Stimulated activated CD4-positive, alpha-beta T cell treated with anti-CD3 and anti-CD28 coated beads, TNF-alpha, amount 100 ng/mL, for 24 hours (primary cell): ENCODE measurements around the gene RRP8.

Source experiments
- DNase-seq, 3 experiments: peaks; one replicate each; pipeline ENCODE4 v3.0.0-alpha.2; 2020; ENCODE audit warnings: low read depth in 3 of 3

RRP8 gene

GRCh38 chr11:6632116-6633073, 29.0 kb upstream of the RRP8 start:
- no peak for DNase-seq

- DNase-seq: no peak
Observed at GRCh38 chr11:6631361-6631890, 28.0 kb upstream of the RRP8 start.

DNA sequence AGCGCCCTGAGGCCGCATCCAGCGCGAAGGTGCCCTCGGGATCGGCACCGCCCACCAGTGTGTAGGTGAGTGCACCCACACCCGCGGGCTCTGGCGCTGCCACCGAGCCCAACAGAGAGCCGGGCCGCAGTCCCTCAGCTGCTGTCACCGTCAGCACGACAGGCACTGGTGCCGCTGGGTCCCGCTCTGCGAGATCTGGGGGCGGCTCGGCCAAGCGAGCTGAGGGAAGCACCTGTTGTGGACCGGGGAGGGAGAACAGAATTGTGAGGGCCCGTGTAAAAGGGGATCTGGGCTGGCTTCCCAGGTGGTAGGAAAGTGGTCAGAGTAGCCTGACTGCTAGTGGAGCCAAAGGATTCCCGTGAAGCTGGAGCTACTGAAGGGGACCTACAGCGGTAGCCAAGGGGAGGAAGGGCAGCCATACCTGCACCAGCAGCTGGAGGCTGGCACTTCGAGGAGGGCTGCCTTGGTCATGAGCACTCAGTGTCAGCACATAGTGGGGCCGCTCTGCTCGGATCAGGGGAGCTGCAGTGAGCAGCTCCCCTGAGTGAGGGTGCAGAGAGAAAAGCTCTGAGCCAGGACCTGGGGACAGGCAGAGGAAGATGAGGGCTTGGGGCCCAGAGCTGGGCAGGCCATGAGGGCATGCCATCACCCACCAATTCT, 27.3 kb upstream of the RRP8 start:
- DNase-seq: no peak

DNA sequence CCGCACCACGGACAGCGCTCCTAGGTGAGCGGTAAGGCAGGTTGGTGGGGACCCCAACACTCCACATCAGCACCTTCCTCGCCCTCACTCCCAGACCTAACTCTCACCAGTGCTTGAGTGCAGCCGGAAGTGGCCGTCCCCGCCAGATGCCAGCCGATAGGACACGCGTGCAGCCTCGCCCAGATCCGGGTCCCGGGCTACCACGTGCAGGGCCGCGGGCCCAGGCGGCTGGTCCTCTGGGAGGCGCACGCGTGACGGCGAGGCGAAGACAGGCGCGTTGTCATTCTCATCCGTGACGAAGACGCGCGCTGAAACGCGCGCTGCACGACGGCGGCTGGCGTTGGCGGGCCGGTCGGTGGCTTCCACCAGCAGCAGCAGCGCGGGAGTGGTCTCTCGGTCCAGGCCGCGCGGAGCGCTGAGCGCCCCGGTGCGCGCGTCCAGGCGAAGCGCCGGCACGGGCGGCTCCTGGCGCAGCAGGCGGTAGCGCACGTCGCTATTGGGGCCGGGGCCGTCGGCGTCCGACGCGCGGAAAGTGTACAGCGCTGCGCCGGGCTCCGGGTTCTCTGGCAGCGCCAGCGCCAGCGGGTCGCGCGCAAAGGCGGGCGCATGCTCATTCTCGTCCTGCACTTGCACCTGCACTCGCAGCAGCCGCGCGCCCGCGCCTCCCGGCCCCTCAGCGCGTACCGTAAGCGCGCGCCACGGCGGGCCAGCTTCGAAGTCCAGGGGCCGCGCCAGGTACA, 26.6 kb upstream of the RRP8 start:
- no peak for DNase-seq

DNA sequence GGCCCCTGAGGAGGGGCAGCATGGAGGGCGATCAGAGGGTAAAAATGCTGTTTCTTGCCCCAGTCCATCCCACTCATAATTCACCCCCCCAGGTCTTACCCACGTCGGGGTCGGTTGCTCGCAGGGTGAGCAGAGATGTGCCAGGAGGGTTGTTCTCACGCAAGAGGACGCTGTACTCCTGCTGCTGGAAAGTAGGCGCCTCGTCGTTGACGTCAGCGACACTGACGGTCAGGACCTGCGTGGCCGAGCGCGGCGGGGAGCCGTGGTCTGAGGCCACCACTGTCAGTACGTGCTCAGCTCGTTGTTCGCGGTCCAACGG, 26.1 kb upstream of the RRP8 start:
- DNase-seq: no peak

DNA sequence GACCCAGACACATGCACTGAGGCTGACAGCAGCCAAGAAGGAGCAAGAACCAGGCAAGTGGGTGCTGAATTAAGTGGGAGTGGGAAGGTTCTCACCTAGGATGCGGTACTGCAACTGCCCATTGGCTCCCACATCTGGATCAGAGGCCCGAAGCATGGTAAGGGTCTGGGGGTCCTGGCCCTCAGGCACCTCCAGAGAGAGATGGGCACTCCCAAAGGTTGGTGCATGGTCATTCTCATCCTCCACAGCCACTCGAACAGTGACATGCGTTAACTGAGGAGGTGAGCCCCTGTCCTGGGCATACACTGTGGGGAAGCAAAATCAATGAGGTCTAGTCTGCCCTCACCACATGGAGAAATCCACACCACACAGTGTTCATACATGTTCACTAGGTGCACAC, 25.1 kb upstream of the RRP8 start:
- no peak for DNase-seq

GRCh38 chr11:6627762-6628241, 24.4 kb upstream of the RRP8 start:
- DNase-seq: no peak

GRCh38 chr11:6626971-6627761, 23.8 kb upstream of the RRP8 start:
- DNase-seq: no peak

- no peak for DNase-seq
Observed at GRCh38 chr11:6625832-6626420, 22.5 kb upstream of the RRP8 start.

GRCh38 chr11:6625156-6625831, 21.9 kb upstream of the RRP8 start:
- no peak for DNase-seq

DNA sequence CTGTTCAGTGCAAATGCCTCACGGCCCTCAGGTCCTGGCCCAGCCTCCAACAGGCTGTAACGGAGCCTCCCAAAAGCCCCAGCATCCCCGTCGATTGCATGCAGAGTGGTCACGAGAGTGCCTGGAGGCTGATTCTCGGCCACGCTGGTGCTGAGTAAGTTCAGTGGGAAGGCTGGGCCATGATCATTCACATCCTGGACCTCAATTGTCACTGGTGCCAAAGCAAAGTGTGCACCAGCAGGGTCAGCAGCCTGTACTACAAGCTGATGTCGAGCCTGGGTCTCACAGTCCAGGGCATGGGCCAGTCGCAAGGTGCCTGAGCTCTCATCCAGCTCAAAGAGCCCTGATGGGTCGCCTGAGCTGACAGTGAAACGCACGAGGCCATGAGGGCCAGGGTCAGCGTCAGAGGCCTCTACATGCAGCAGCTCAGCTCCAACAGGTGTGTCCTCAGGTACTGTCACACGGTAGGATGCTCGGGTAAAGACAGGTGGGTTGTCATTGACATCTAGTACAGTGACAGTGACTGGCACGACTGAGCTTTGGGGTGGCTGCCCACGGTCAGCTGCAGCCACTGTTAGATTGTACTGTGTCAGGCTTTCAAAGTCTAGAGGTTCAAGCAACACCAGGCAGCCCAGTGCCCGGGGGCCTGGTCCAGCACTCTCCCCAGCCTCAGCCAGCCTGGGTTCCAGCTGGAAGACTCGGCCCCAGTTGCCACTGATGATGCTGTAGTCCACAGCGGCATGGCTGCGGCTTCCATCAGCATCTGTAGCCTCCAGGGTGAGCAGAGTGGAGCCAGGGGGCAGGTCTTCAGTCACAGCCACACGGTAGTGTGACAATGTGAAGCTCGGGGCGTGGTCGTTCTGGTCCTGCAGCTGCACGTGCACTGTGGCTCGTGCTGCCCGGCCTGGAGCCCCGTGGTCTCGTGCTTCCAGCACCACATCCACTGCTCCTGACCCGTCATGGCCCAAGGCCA, 20.3 kb upstream of the RRP8 start:
- no peak for DNase-seq

GRCh38 chr11:6622261-6623171, 19.1 kb upstream of the RRP8 start:
- DNase-seq: no peak

GRCh38 chr11:6621711-6622211, 18.3 kb upstream of the RRP8 start:
- DNase-seq: no peak

DNA sequence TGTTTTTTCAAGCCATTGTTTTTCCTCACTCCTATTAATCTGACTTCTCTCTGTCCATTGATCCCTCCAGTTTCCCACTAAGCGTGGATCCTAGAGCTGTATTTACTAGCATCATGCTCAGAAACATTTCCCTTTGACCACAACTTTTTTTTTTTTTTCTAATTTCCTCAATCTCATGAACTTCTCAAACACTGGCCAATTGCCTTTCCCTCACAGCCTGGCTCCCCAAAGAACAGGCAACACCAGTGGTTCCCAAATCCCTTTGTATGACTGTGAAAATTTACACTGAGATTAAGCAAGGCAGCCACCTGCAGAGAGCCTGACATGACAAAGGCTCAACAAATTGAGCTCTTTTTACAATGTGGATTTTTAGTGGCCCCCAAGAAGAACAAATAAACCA, 17.2 kb upstream of the RRP8 start:
- no peak for DNase-seq

DNA sequence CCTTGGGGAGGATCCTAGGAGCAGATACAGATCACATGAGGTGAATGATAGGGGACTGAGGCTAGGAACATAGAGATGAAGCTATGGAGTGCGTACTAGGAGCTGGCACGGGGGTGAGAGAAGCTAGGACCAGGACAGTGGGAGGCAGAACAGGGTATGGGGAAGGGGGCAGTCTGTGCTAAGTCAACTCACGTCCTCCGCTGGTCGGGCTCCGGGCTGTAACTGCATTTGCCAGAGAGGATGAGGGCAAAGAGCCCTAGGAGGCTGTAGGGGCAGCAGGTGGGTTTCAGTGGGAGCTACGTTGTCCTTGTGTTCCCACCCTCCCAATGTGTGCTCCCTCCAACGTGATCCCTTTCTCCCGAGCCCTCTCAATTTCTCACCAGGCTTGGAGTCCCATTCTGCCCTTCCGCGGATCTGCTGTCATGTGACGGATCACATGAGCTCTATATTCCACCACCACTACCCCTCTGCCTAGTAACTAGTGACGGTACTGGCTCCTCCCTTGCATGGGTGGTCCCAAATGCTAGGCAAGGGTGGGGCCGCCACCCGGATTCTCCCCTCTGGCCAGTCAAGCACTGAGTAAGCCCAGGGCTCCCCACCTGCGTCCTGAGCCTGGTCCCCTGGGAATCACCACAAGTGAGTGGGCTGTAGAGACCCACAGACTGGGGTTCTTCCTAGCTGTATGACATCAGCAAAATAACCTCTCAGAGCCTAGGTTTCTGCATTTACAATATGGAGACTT, 15.8 kb upstream of the RRP8 start, which contains the start of gene TPP1:
TPP1 (minus strand) TSS at position 419 of the 742 bp plus-strand sequence; CDS start at position 397, 22 bp downstream.
- peak; percentile 78 to 85 (median 83) for DNase-seq

DNA sequence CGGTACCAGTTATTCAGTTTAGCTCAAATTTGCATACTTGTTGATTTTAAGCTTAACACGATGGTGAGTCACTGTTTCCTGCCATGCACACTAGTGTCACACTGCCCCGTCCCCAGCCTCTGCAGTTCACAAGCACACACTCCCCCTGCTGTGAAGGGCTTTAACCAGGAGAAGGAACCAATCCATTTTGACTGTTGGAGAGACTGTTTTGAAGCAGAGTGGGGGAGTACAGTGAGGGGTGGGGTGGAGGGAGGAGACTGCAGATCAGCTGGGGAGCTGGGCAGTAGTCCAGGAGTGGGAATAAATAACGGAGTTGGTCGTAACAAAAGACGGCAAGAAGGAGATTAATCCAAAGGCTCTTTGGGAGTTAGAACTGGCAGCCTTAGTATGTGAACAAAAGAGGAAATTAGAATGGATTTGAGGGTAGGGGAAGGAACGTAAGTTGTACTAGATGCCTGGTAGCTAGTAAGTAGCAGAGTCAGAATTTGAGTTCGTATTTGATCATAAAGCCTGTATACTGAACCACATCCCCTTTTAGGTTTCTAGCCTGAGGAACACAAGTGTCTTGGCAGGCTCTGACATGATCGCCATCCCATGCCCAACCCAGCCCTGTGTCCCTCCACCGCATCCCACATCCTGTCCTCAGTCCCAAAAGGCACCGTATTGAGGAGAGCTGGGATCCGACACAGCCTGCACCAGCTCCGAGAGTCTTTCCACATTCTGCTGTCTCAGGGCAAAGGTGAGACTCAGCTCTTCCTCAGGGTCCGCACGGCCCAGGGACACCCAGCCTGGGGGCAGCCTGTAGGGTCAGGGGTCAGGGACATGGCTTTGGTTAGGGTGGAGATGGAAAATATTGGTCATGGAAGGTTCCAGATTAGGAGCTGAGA, 14.9 kb upstream of the RRP8 start:
- DNase-seq: peak; percentile 49 to 58 (median 51)
